Stimulated activated naive B cell treated with anti-CD40 and anti-IgM and Interleukin-4, amounts not matched to agents 10 μg/mL and 1 μg/mL and 100 μg/mL, for 72 hours (primary cell): Measurements from ENCODE around the gene NUDT6.

Source experiments
- ATAC-seq, 2 donors: fragments of 150-1000 bp; cut with Tn5 transposase; replicated peaks; 2 replicates each; pipeline ENCODE4 v1.10.0; 2021; ENCODE audit warnings: moderate library complexity in 1 of 2
- DNase-seq: peaks from one replicate; pipeline ENCODE4 v3.0.0; 2021
- H3K27ac Mint-ChIP-seq: one replicate; pipeline ENCODE4 v1.8.0; 2022; ENCODE audit warnings: mild to moderate bottlenecking, mixed read lengths
- H3K27me3 Mint-ChIP-seq, 2 donors: one replicate each; pipeline ENCODE4 v1.8.0; 2022; ENCODE audit warnings: mixed read lengths in 2 of 2
- H3K36me3 Mint-ChIP-seq, 2 donors: one replicate each; pipeline ENCODE4 v1.8.0; 2022; ENCODE audit warnings: mixed read lengths in 2 of 2, mild to moderate bottlenecking in 1 of 2
- H3K4me1 Mint-ChIP-seq, 2 donors: one replicate each; pipeline ENCODE4 v1.8.0; 2022; ENCODE audit warnings: mixed read lengths in 2 of 2, mild to moderate bottlenecking in 1 of 2
- H3K4me3 Mint-ChIP-seq, 2 donors: one replicate each; pipeline ENCODE4 v1.8.0; 2022; ENCODE audit warnings: mild to moderate bottlenecking in 2 of 2, mixed read lengths in 2 of 2, moderate library complexity in 1 of 2
- H3K9me3 Mint-ChIP-seq, 2 donors: one replicate each; pipeline ENCODE4 v1.8.0; 2022; ENCODE audit warnings: mixed read lengths in 2 of 2, mild to moderate bottlenecking in 1 of 2

The NUDT6 gene

GRCh38 chr4:122901247-122902010, 21.0 kb downstream of the NUDT6 start:
- Mint-ChIP-seq H3K4me3 (no peak overlapping the region), H3K4me1 (no peaks in the 10 kb centered on the region), H3K27me3 (no peaks in the 10 kb centered on the region), H3K9me3 (no peaks in the 10 kb centered on the region), H3K27ac (no peak overlapping the region), H3K36me3 (peaks cover 3 to 11% of the 10 kb centered on the region in 2 donors)
- no peak for DNase-seq
- no peak for ATAC-seq

DNA sequence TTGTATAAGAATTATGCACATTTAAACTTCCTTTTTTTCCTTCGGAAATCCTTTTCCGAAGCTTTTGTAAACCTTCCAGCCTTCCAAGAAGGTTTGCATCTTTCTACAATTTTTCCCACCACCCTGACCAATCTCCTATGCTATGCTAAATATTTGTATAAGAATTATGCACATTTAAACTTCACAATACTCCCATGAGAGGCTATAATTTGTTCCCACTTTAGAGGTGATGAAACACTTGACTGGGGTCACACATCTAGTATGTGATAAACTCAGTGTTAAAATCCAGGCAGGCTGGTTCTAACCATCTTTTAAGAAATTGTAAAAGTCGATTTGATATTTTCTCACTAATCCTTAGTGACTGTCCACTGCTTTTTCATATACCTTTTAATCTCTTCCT, 22.1 kb downstream of the NUDT6 start:
- no peak overlapping the region for H3K4me3 Mint-ChIP-seq
- DNase-seq, result no peak
- no peaks in the 10 kb centered on the region for H3K27me3 Mint-ChIP-seq
- peaks cover 1 to 8% of the 10 kb centered on the region in 2 donors for H3K36me3 Mint-ChIP-seq
- H3K27ac Mint-ChIP-seq, result no peak overlapping the region
- ATAC-seq, result no peak
- H3K9me3 Mint-ChIP-seq, result no peaks in the 10 kb centered on the region
- H3K4me1 Mint-ChIP-seq, result no peaks in the 10 kb centered on the region

DNA sequence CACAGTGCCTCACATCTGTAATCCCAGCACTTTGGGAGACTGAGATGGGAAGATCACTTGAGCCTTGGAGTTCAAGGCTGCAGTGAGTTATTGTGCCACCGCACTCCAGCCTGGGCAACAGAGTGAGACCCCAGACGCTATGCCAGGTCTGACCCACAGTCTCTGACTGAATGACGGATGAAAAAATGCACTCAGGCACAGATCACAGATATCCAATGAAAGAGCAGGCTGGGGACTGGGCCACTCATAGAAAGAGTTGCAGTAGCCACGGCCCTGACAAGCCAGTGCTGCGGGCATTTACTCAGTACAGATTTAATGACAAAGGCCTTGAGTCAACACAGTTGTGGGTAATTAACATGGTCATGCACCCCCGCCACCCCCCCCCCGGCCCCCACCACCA, 22.7 kb downstream of the NUDT6 start:
- Mint-ChIP-seq H3K27me3 (no peaks in the 10 kb centered on the region), H3K4me1 (no peaks in the 10 kb centered on the region), H3K27ac (no peak overlapping the region), H3K4me3 (no peak overlapping the region), H3K36me3 (peaks cover 0 to 2% of the 10 kb centered on the region in 2 donors), H3K9me3 (no peaks in the 10 kb centered on the region)
- ATAC-seq (no peak), DNase-seq (no peak)

- H3K4me1 Mint-ChIP-seq, result no peaks in the 10 kb centered on the region
- H3K27me3 Mint-ChIP-seq, result no peaks in the 10 kb centered on the region
- H3K36me3 Mint-ChIP-seq, result no peaks in the 10 kb centered on the region
- DNase-seq, result no peak
- no peak overlapping the region for H3K27ac Mint-ChIP-seq
- H3K4me3 Mint-ChIP-seq, result no peak overlapping the region
- H3K9me3 Mint-ChIP-seq, result no peaks in the 10 kb centered on the region
- ATAC-seq, result no peak
These were observed 23.8 kb downstream of the NUDT6 start for GRCh38 chr4:122898370-122899150.

GRCh38 chr4:122896270-122896669, 26.1 kb downstream of the NUDT6 start:
- DNase-seq (no peak), ATAC-seq (no peak)
- H3K27ac Mint-ChIP-seq, result no peak overlapping the region
- H3K36me3 Mint-ChIP-seq, result no peaks in the 10 kb centered on the region
- no peaks in the 10 kb centered on the region for H3K9me3 Mint-ChIP-seq
- no peaks in the 10 kb centered on the region for H3K27me3 Mint-ChIP-seq
- H3K4me1 Mint-ChIP-seq, result no peaks in the 10 kb centered on the region
- no peak overlapping the region for H3K4me3 Mint-ChIP-seq

- Mint-ChIP-seq H3K4me1 (no peaks in the 10 kb centered on the region), H3K4me3 (no peak overlapping the region), H3K36me3 (no peaks in the 10 kb centered on the region), H3K9me3 (no peaks in the 10 kb centered on the region), H3K27me3 (no peaks in the 10 kb centered on the region), H3K27ac (no peak overlapping the region)
- DNase-seq, result no peak
- no peak for ATAC-seq
These were observed 26.9 kb downstream of the NUDT6 start for GRCh38 chr4:122895336-122895995.

- H3K9me3 Mint-ChIP-seq, result no peaks in the 10 kb centered on the region
- H3K4me1 Mint-ChIP-seq, result no peaks in the 10 kb centered on the region
- no peak overlapping the region for H3K4me3 Mint-ChIP-seq
- DNase-seq, result no peak
- no peak for ATAC-seq
- H3K27me3 Mint-ChIP-seq, result no peaks in the 10 kb centered on the region
- H3K36me3 Mint-ChIP-seq, result no peaks in the 10 kb centered on the region
- H3K27ac Mint-ChIP-seq, result no peak overlapping the region
These were observed 27.6 kb downstream of the NUDT6 start for GRCh38 chr4:122894827-122895226.

GRCh38 chr4:122890147-122890795, 32.1 kb downstream of the NUDT6 start:
- Mint-ChIP-seq H3K27me3 (no peaks in the 10 kb centered on the region), H3K4me3 (no peak overlapping the region), H3K27ac (no peak overlapping the region), H3K9me3 (no peaks in the 10 kb centered on the region), H3K36me3 (no peaks in the 10 kb centered on the region), H3K4me1 (no peaks in the 10 kb centered on the region)
- ATAC-seq, result no peak
- DNase-seq, result no peak

DNA sequence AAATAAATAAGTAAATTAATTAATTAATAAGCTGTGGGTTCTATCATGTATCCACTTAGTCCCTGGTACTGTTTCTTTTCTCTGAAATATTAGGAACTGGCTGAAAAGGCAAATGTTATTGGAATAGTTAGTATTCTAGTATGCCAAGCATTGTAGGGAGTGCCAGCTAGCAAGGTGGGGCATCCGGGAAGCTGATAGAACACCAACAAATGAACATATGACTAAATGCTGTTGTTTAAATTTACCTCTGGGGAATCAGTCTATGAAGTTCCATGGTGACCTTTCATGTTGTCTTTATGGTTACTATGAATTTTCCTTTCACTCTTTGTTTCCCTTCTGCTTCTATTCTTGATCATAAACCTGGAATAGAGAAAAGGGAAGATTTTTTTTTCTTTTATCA, 32.7 kb downstream of the NUDT6 start:
- no peak for ATAC-seq
- Mint-ChIP-seq H3K36me3 (no peaks in the 10 kb centered on the region), H3K4me1 (no peaks in the 10 kb centered on the region), H3K27ac (no peak overlapping the region), H3K4me3 (no peak overlapping the region), H3K9me3 (no peaks in the 10 kb centered on the region), H3K27me3 (no peaks in the 10 kb centered on the region)
- no peak for DNase-seq

DNA sequence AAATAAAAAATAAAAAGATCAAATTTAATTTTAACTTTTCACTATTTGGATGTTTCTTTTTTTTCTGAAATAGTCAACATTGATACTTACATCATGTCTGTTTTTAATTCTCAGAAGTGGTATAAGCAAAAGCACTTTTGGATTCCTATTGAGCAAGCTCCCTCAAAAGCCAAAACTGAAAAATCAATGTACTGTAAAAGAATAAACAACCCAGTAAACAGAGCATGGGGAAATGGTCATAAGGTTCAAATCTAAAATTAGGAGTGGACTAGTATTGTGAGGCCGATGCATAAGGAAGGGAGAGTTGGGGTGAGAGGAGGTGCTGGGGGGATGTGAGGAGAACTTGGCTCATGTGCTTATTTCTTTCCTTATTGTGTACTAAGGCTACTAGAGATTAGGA, 37.9 kb downstream of the NUDT6 start:
- H3K4me1 Mint-ChIP-seq, result peaks cover 0 to 2% of the 10 kb centered on the region in 2 donors
- no peak overlapping the region for H3K4me3 Mint-ChIP-seq

DNA sequence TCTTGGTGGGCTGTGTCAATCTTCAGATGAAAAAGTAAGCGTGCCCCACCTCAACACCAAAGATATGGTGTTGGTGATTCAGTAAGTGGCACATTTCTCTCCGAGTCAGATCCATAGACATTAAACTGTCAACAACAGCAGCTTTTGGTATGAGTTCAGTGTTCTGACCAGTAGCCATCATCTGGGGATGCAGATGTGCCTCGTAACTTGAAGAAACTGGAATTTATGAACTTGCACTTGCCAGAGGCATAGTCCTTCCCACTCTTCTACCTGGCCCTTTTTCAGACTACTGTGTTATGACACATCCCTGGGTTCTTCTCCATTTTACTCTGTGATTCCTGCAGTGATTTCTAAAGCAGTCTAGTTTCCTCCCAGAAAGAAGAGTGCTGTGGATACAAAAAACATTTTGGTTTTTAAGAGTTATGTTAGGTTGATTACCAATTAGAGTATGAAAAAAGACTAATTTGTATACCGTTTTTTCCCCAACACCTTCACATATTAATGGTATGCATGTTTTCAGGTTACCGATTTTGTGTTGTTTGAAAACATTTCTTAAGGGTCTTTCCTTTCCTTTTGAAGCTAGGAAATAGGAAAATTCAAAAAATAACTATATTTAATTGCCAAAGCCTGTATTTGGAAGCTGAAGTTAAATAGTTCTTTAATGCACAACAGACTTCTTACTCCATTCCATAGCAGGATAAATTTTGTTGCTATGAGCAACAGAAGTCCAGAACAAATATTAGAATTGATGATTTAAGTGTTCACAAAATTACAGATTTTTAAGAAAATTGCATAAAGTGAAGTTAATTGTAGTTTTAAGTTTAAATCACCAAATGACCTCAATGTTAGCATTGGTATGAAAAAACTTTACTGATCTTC, 39.3 kb downstream of the NUDT6 start:
- DNase-seq (no peak), ATAC-seq (no peak)
- Mint-ChIP-seq H3K4me1 (peaks cover 5 to 6% of the 10 kb centered on the region in 2 donors), H3K27me3 (peaks cover 17 to 24% of the 10 kb centered on the region in 2 donors), H3K36me3 (peaks cover 5 to 15% of the 10 kb centered on the region in 2 donors), H3K27ac (peak overlapping the region; percentile 9), H3K9me3 (peaks cover 11 to 16% of the 10 kb centered on the region in 2 donors), H3K4me3 (no peak overlapping the region)

More for the DNA sequence above, 37.9 kb downstream of the NUDT6 start:
- Mint-ChIP-seq H3K9me3 (peaks cover 11 to 13% of the 10 kb centered on the region in 2 donors), H3K27me3 (peaks cover 13 to 14% of the 10 kb centered on the region in 2 donors), H3K27ac (no peak overlapping the region), H3K36me3 (peaks cover 5 to 13% of the 10 kb centered on the region in 2 donors)
- ATAC-seq (no peak), DNase-seq (no peak)

DNA sequence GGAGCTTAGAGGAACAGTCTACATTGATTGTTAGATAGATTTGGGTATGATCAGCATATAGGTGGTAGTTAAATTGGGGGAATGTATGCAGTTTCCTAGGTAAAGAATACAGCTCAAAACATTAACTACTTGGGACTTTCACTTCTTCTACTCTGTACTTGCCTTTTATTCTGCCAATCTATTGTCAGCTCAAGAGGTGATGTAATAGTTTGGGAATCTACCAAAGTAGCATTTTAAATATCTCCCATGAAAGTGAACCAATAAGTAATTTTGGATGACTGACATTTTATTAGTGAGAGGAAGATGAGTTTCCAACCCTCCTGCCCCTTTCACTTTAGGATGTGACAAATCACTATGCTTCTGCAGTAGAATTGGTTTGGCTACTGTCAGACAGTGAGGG, 43.4 kb downstream of the NUDT6 start:
- no peak for DNase-seq

DNA sequence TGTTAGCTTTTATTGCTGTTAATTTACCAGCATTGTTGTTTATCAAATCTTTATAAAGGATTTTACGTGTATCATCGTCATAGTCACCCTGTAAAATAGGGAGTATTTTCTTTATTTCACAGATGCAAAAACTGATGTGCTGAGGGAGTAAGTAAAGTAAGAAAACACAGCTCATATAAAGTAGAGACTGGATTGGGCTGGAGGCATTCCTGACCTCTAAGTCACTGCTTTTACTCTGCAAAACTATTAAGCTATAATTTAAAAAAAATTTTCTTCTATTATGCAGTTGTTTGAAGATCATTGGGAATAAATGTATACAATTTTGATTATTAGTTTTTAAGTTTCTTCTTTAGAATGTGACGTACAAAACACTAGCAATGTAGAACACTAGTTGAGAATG, 45.9 kb downstream of the NUDT6 start:
- Mint-ChIP-seq H3K27ac (no peak overlapping the region), H3K9me3 (peaks cover 7 to 12% of the 10 kb centered on the region in 2 donors), H3K27me3 (peaks cover 29 to 42% of the 10 kb centered on the region in 2 donors), H3K4me1 (peaks cover 3 to 6% of the 10 kb centered on the region in 2 donors), H3K36me3 (peaks cover 2 to 12% of the 10 kb centered on the region in 2 donors), H3K4me3 (no peak overlapping the region)
- ATAC-seq, result no peak
- DNase-seq, result no peak

More for the DNA sequence above, 43.4 kb downstream of the NUDT6 start:
- peaks cover 11 to 16% of the 10 kb centered on the region in 2 donors for H3K9me3 Mint-ChIP-seq
- peaks cover 5 to 15% of the 10 kb centered on the region in 2 donors for H3K36me3 Mint-ChIP-seq
- peaks cover 3 to 6% of the 10 kb centered on the region in 2 donors for H3K4me1 Mint-ChIP-seq
- H3K27ac Mint-ChIP-seq, result no peak overlapping the region
- peak; percentile 76 to 82 for ATAC-seq
- peaks cover 21 to 30% of the 10 kb centered on the region in 2 donors for H3K27me3 Mint-ChIP-seq
- H3K4me3 Mint-ChIP-seq, result no peak overlapping the region
